K562 (cell line): ENCODE results near the gene INPP1. TPM values are rescaled to one million over a fixed set of nuclear protein-coding genes. Genes with fewer than 3 reads are reported as not detected.

ENCODE experiments used
- ATAC-seq: fragments of 200-7000 bp; cut with Tn5 transposase; 3 replicates; pipeline ENCODE4 v1.9.1; 2020; ENCODE audit warnings: moderate library complexity
- BruUV-seq: library from RNA; stranded (reverse); fragments of 400-500 nt; replicated peaks from 2 replicates; lab custom pipeline; 2021; lab: Mats Ljungman, UMichigan
- CTCF ChIA-PET: fragments of 300-600 bp; formaldehyde crosslinking; extraction: SDS; loops from one replicate; lab custom pipeline; 2021; ENCODE audit warnings: low intra/inter-chr PET ratio; lab: Yijun Ruan, JAX
- POLR2A ChIA-PET: fragments of 300-600, 350-650 bp; sonication (Branson Sonifier 250); formaldehyde crosslinking; extraction: SDS; loops from one replicate; lab custom pipeline; 2021; ENCODE audit warnings: antibody characterized with exemption, inconsistent platforms; lab: Yijun Ruan, JAX
- DNase-seq, 4 experiments: peaks; one replicate each; pipeline versions ENCODE4 v3.0.0 to v3.0.0-alpha.2; 2011 to 2018; ENCODE audit warnings: low spot score in 3 of 4, mixed read lengths in 3 of 4; ENCODE audit errors: extremely low read depth in 1 of 4
- FAIRE-seq: peaks from 2 replicates; lab custom pipeline; 2011; peaks lifted over from hg19 to GRCh38; lab: Jason Lieb, UNC
- H2AFZ ChIP-seq: 2 replicates; pipeline ENCODE4 v1.6.0; 2011; ENCODE audit warnings: low read depth, low read length, control low read depth, inconsistent platforms
- H3K27ac ChIP-seq: fragments of 200-600 bp; 3 replicates; pipeline ENCODE4 v1.8.0; 2011; ENCODE audit warnings: low read depth, mild to moderate bottlenecking, control low read depth, inconsistent platforms, low read length, moderate library complexity, mixed read lengths; ENCODE audit errors: extremely low read depth
- H3K27me3 ChIP-seq, 2 experiments: fragments of 300-600 bp in 1 of 2; 2 replicates in 1 of 2; 3 replicates in 1 of 2; pipeline versions ENCODE4 v1.6.0 to v1.8.0; 2011; ENCODE audit warnings: inconsistent platforms in 2 of 2, low read length in 2 of 2, mild to moderate bottlenecking in 1 of 2, mixed read lengths in 1 of 2, moderate library complexity in 1 of 2; ENCODE audit not compliant: control insufficient read depth in 2 of 2, insufficient read depth in 2 of 2
- H3K36me3 ChIP-seq: fragments of 300-600 bp; 3 replicates; pipeline ENCODE4 v1.8.0; 2011; ENCODE audit warnings: mild to moderate bottlenecking, low read length, inconsistent platforms; ENCODE audit not compliant: control insufficient read depth, insufficient read depth
- H3K4me1 ChIP-seq, 2 experiments: fragments of 200-600 bp in 1 of 2; replicated peaks in 1 of 2; 2 replicates in 1 of 2; 3 replicates in 1 of 2; pipeline versions ENCODE4 v1.5.1 to v1.8.0; 2011; ENCODE audit warnings: inconsistent platforms in 2 of 2, low read length in 2 of 2, mild to moderate bottlenecking in 1 of 2, mixed read lengths in 1 of 2, moderate library complexity in 1 of 2; ENCODE audit not compliant: control insufficient read depth in 2 of 2, insufficient read depth in 2 of 2
- H3K4me2 ChIP-seq: 2 replicates; pipeline ENCODE4 v1.6.1; 2011; ENCODE audit warnings: low read length, control low read depth, inconsistent platforms, mixed read lengths; ENCODE audit not compliant: insufficient read depth
- H3K4me3 ChIP-seq: fragments of 200-600 bp; sonication (generic), shearing (Covaris generic); 2 replicates; pipeline ENCODE4 v1.5.1; 2016; ENCODE audit warnings: control low read depth, inconsistent platforms
- H3K79me2 ChIP-seq: fragments of 200-600 bp; 3 replicates; pipeline ENCODE4 v1.8.0; 2011; ENCODE audit warnings: low read length, inconsistent platforms; ENCODE audit not compliant: control insufficient read depth, insufficient read depth
- H3K9ac ChIP-seq, 2 experiments: 2 replicates each; pipeline versions ENCODE4 v1.6.0 to v1.6.1; 2011; ENCODE audit warnings: low read depth in 2 of 2, low read length in 2 of 2, control low read depth in 1 of 2, inconsistent platforms in 1 of 2, mild to moderate bottlenecking in 1 of 2, mixed read lengths in 1 of 2; ENCODE audit not compliant: insufficient read depth in 1 of 2
- H3K9me1 ChIP-seq: one replicate; pipeline ENCODE4 v1.6.0; 2011; ENCODE audit warnings: inconsistent platforms, mild to moderate bottlenecking, low read length, moderate library complexity; ENCODE audit not compliant: control insufficient read depth, insufficient read depth
- H3K9me3 ChIP-seq: replicated peaks from 2 replicates; pipeline ENCODE4 v1.5.1; 2011; ENCODE audit warnings: low read depth, low read length, inconsistent platforms; ENCODE audit not compliant: control insufficient read depth, insufficient read depth
- H4K20me1 ChIP-seq: replicated peaks from 2 replicates; pipeline ENCODE4 v1.6.1; 2011; ENCODE audit warnings: low read length, inconsistent platforms, mixed read lengths; ENCODE audit not compliant: control insufficient read depth, insufficient read depth
- C11orf30 ChIP-seq: fragments of 450-650 bp; IDR thresholded peaks from 2 replicates; pipeline ENCODE4 v1.6.1; 2016; ENCODE audit warnings: low read depth, mild to moderate bottlenecking
- HNRNPL ChIP-seq: fragments of 200-400 bp; formaldehyde crosslinking; IDR thresholded peaks from 2 replicates; pipeline ENCODE4 v1.6.1; 2017; ENCODE audit warnings: low read depth, mild to moderate bottlenecking, low read length
- NFE2 ChIP-seq: IDR thresholded peaks from 2 replicates; pipeline ENCODE4 v1.6.1; 2014; ENCODE audit warnings: antibody characterized with exemption, low read depth
- NFXL1 ChIP-seq: fragments of 450-650 bp; formaldehyde crosslinking; IDR thresholded peaks from 2 replicates; pipeline ENCODE4 v1.4.0; 2021; ENCODE audit warnings: mild to moderate bottlenecking
- RAD21 ChIP-seq, 2 experiments: fragments of 250-450 bp in 1 of 2; fragments of 450-650 bp in 1 of 2; sonication (Bioruptor Pico) in 1 of 2; formaldehyde crosslinking in 1 of 2; IDR thresholded peaks in 1 of 2; conservative IDR thresholded peaks in 1 of 2; 2 replicates each; pipeline versions ENCODE4 v1.4.0 to v1.8.0; 2020 to 2022; ENCODE audit warnings: mild to moderate bottlenecking in 2 of 2, moderate library complexity in 1 of 2
- RNF2 ChIP-seq: sonication (generic); IDR thresholded peaks from 2 replicates; pipeline ENCODE4 v1.6.1; 2016
- SIX5 ChIP-seq, 2 experiments: IDR thresholded peaks; 2 replicates each; pipeline ENCODE4 v1.6.1; 2011; ENCODE audit warnings: low read length in 2 of 2, borderline replicate concordance in 1 of 2, low read depth in 1 of 2, mild to moderate bottlenecking in 1 of 2, moderate library complexity in 1 of 2; ENCODE audit not compliant: insufficient read depth in 1 of 2
- SMAD2 ChIP-seq: fragments of 150-350 bp; IDR thresholded peaks from 2 replicates; pipeline ENCODE4 v1.6.1; 2014; ENCODE audit warnings: low read depth, mild to moderate bottlenecking, low read length
- SMARCA5 ChIP-seq: fragments of 450-650 bp; IDR thresholded peaks from 2 replicates; pipeline ENCODE4 v1.6.1; 2016
- SRSF7 ChIP-seq: fragments of 200-400 bp; formaldehyde crosslinking; optimal IDR thresholded peaks from 2 replicates; pipeline ENCODE3; 2017; ENCODE audit warnings: mild to moderate bottlenecking, low read depth, low read length
- TEAD4 ChIP-seq, 2 experiments: sonication (generic) in 1 of 2; formaldehyde crosslinking in 1 of 2; IDR thresholded peaks; 2 replicates each; pipeline versions ENCODE4 v1.6.1 to v1.8.0; 2012 to 2022; ENCODE audit warnings: borderline replicate concordance in 1 of 2, inconsistent platforms in 1 of 2, low read length in 1 of 2, mild to moderate bottlenecking in 1 of 2, missing genetic modification reagents in 1 of 2
- ZBTB7A ChIP-seq: IDR thresholded peaks from 2 replicates; pipeline ENCODE4 v1.6.1; 2011; ENCODE audit warnings: low read depth, mild to moderate bottlenecking, low read length, moderate library complexity, borderline replicate concordance; ENCODE audit not compliant: control insufficient read depth
- ZKSCAN8 ChIP-seq: fragments of 200-800 bp; sonication (Bioruptor generic); IDR thresholded peaks from 2 replicates; pipeline ENCODE4 v1.6.1; 2016; ENCODE audit warnings: missing genetic modification characterization, missing compliant biosample characterization
- WGBS: fragments of 100-300 bp; shearing (Covaris generic); methylation state at CpG from one replicate; pipeline ENCODE4 v1.1.6; 2016; ENCODE audit warnings: low coverage, mixed read lengths; ENCODE audit not compliant: insufficient coverage; ENCODE audit errors: missing lambda C conversion rate; 5-methylcytosine and 5-hydroxymethylcytosine counted together
- in situ Hi-C: fragments of 300-500 bp; cut with MboI; formaldehyde crosslinking; loops from 4 replicates; pipeline ENCODE4 v1.15.0; 2018; ENCODE audit warnings: inconsistent platforms, mixed read lengths
- intact Hi-C: fragments of 100-400 bp; cut with micrococcal nuclease; formaldehyde crosslinking; loops from 2 replicates; pipeline ENCODE4 v1.14.2; 2022
- polyA plus RNA-seq, 8 experiments: library from polyadenylated mRNA; depleted of rRNA in 4 of 8; stranded (reverse) in 5 of 8; unstranded in 3 of 8; fragments of >200 nt; fragmentation: Nextera tagmentation in 2 of 8; fragmentation: Illumina TruSeq in 1 of 8; extraction: Ambion mirVana in 2 of 8; extraction: Trizol in 1 of 8; gene quantifications; 2 replicates each; pipeline versions ENCODE4 v1.2.1 to v1.2.3, GENCODE V29; 2011 to 2014; ENCODE audit warnings: inconsistent platforms in 1 of 8, missing spikeins in 1 of 8
- total RNA-seq, 7 experiments: library from RNA; depleted of rRNA in 6 of 7; stranded (reverse); fragments of >200 nt in 6 of 7; fragmentation: Illumina TruSeq in 2 of 7; extraction: Trizol in 2 of 7; gene quantifications; 2 replicates each; pipeline versions ENCODE4 v1.2.1 to v1.2.3, GENCODE V29; 2011 to 2021; ENCODE audit warnings: low replicate concordance in 1 of 7
- TF ChIP-seq, protein P1 (sequence below), 2 experiments: IDR thresholded peaks in 1 of 2; conservative IDR thresholded peaks in 1 of 2; 2 replicates each; pipeline ENCODE4 v1.6.1; 2016; ENCODE audit warnings: low read depth in 2 of 2, mild to moderate bottlenecking in 1 of 2, missing compliant biosample characterization in 1 of 2, missing genetic modification characterization in 1 of 2, moderate library complexity in 1 of 2

Gene INPP1
- total and polyA plus RNA-seq, 9 of the 15 experiments (the other 6 are each of a cell fraction or from before 2014, with no cell fraction given): 3.7 to 11.8 (median 6.5) TPM

DNA sequence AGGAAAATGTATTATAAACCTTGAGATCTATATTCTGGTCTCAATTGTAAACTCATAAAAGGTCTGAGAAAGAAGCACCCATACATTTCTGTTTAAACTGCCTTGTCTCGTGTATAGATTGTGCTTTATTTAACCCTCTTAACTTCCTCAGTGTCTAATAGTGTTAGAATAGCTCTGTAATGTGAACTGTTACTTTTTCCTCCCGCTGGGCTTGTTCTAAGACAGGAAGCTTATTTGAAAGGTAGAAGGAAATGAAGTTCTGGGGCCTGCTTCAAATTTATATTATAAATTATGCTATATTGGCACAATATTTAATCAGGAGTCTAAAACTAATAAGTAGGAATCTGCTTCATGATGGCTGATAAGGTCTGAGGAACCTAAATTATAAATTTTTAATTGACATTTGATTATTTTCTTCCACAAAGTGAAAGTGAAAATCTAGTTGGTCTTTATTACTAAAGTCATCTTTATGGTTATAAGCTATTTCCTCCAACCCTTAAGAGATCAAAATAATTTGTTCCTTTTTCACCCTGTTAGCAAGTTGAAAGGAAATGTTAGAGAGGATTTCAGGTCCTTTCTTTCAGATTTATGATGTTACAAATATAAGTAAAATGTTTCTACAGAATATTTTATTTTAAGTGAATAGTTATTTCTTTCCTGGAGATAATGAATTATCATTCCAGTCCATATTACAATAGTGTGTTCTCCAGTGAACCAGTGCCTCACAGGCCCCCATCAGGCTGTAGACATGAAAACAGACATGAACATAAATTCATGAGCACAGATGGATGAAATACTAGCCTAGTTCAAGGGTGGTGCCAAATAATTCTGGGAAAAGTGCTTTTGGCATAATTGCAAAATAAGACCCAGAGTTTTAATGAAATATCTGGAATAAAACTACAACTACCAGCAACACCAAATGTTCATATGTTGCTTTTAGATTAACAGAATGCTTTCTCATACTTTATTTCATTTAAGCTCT is 72.7 kb downstream of the INPP1 start:
- CTCF ChIA-PET: no interaction called here
- FAIRE-seq (no peak), DNase-seq (no peak), ATAC-seq (peak; percentile 41; the same call in 1 of the 3 replicates)
- H3K36me3 ChIP-seq: no peaks in the 10 kb centered on the region
- H3K9me3 ChIP-seq: no peaks in the 10 kb centered on the region
- POLR2A ChIA-PET: no interaction called here
- intact Hi-C loops: no loop called here
- BruUV-seq: no TSS peak
- no peak overlapping the region for H3K9ac ChIP-seq
- no peak overlapping the region for H2AFZ ChIP-seq
- H3K9me1 ChIP-seq: no peaks in the 10 kb centered on the region
- peaks cover 0 to 3% of the 10 kb centered on the region in 2 experiments; a peak in 2 of 5 replicates for H3K4me1 ChIP-seq
- H3K4me3 ChIP-seq: no peak overlapping the region
- TF ChIP-seq, protein P1, sequence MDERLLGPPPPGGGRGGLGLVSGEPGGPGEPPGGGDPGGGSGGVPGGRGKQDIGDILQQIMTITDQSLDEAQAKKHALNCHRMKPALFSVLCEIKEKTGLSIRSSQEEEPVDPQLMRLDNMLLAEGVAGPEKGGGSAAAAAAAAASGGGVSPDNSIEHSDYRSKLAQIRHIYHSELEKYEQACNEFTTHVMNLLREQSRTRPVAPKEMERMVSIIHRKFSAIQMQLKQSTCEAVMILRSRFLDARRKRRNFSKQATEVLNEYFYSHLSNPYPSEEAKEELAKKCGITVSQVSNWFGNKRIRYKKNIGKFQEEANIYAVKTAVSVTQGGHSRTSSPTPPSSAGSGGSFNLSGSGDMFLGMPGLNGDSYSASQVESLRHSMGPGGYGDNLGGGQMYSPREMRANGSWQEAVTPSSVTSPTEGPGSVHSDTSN (CRISPR knock-in tag; IDR thresholded peaks at IDR 0.05; ENCODE audit: low read depth): no peak
- TF ChIP-seq, protein P1 (tag; conservative IDR thresholded peaks at IDR 0.05; ENCODE audit: low read depth): no peak
- peak; percentile 19; the same call in 1 of the 2 replicates for TF ChIP-seq C11orf30
- TF ChIP-seq TEAD4 (IDR thresholded peaks at IDR 0.05; ENCODE audit: low read length): no peak
- TF ChIP-seq TEAD4 (CRISPR knock-in tag; IDR thresholded peaks at IDR 0.05; ENCODE audit: borderline replicate concordance): no peak
- no peak for TF ChIP-seq SMARCA5
- no peak for TF ChIP-seq RNF2
- TF ChIP-seq ZKSCAN8 (CRISPR knock-in tag): no peak
- no peak for TF ChIP-seq NFXL1 (CRISPR knock-in tag)
- no peak for TF ChIP-seq SMAD2
- no peak for TF ChIP-seq ZBTB7A
- TF ChIP-seq NFE2: no peak
- no peak for TF ChIP-seq SRSF7
- TF ChIP-seq HNRNPL: no peak
- 0 out of 4 replicates have a peak, but pooled peaks of 1 of the 2 experiments have one; percentile 9 for TF ChIP-seq RAD21 (CRISPR knock-in tag; conservative IDR thresholded peaks at IDR 0.05 in 1 of 2, IDR thresholded peaks at IDR 0.05 in 1 of 2)
- no peak for TF ChIP-seq SIX5 (IDR thresholded peaks at IDR 0.05; ENCODE audit: borderline replicate concordance in 1 of 2, insufficient read depth in 1 of 2, low read depth in 1 of 2, low read length in 2 of 2)
- 75% methylated on average over 2 of the region's 2 CpGs for WGBS
- no peaks in the 10 kb centered on the region for H4K20me1 ChIP-seq
- no peaks in the 10 kb centered on the region for H3K79me2 ChIP-seq
- in situ Hi-C loops: no loop called here
- H3K4me2 ChIP-seq: no peak overlapping the region
- H3K27ac ChIP-seq: no peak overlapping the region
- H3K27me3 ChIP-seq: no peaks in the 10 kb centered on the region
